ENCODE data around the gene STAG3. TPM values are rescaled to one million over a fixed set of nuclear protein-coding genes. Genes with fewer than 3 reads are reported as not detected.
"Not testable (repeated sequence)": the region's sequence is repeated elsewhere in the genome, so short reads cannot be mapped to it uniquely, and the experiment has no call there.

Gene STAG3, protein sequence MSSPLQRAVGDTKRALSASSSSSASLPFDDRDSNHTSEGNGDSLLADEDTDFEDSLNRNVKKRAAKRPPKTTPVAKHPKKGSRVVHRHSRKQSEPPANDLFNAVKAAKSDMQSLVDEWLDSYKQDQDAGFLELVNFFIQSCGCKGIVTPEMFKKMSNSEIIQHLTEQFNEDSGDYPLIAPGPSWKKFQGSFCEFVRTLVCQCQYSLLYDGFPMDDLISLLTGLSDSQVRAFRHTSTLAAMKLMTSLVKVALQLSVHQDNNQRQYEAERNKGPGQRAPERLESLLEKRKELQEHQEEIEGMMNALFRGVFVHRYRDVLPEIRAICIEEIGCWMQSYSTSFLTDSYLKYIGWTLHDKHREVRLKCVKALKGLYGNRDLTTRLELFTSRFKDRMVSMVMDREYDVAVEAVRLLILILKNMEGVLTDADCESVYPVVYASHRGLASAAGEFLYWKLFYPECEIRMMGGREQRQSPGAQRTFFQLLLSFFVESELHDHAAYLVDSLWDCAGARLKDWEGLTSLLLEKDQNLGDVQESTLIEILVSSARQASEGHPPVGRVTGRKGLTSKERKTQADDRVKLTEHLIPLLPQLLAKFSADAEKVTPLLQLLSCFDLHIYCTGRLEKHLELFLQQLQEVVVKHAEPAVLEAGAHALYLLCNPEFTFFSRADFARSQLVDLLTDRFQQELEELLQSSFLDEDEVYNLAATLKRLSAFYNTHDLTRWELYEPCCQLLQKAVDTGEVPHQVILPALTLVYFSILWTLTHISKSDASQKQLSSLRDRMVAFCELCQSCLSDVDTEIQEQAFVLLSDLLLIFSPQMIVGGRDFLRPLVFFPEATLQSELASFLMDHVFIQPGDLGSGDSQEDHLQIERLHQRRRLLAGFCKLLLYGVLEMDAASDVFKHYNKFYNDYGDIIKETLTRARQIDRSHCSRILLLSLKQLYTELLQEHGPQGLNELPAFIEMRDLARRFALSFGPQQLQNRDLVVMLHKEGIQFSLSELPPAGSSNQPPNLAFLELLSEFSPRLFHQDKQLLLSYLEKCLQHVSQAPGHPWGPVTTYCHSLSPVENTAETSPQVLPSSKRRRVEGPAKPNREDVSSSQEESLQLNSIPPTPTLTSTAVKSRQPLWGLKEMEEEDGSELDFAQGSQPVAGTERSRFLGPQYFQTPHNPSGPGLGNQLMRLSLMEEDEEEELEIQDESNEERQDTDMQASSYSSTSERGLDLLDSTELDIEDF
- 0.90 and 4.8 TPM in 2 replicates for total RNA-seq (ENCODE audit: low replicate concordance)

DNA sequence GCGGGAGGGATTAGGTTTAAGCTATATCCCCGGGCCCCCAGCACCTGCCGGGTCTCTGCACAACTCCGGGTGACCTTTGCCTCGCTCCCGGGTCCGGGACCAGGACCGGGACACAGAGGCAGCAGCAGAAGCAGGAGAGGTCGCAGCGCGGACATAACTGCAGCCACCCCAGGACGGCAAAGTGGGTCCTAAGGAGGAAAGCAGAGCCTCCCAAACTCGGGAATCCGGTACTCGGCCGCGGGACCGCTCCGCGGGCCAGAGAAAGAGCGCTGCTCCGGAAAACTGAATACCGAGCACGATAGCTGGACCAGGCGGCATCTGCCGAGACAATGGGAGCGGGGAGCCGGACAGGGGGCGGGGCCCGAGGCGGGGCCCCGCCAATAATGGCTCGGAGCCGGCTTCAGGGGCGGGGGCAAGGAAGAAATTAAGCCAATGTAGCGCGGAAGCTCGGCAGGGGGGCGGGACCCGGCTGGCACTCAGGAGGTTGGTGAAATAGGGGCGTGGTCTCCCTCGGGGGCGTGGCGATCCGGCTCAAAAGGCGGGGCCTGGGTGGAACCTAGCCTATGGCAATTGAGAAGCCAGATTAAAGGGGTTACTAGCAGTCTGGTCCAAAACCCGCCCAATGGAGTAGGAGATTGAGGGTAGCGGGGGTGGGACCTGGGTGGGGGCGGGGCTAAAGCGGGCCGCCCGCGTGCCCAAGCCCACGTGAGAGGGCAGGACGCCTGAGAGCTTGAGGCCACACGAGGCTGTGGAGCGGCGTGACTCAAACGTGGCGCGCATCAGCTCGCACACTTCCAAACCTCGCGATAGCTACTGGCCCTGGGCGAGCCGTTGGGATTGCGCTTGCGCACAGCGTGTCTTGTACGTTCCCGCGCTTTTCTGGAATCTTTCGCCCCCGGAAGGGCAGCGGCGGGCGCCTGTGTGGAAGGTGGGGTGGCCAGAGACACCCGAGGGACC is at the start of gene STAG3, which contains the start of gene GPC2:
Gene STAG3 (plus strand): TSS at position 874 of the 957 bp plus-strand sequence. CDS start 2,639 bp downstream, outside the sequence.
Gene GPC2 (minus strand): TSS at position 337 of the 957 bp plus-strand sequence. CDS start 182 bp downstream, at position 155.
- peak; percentile 96 for DNase-seq (ENCODE audit: low read depth)
- peak within 1 kb of the TSS; percentile 80 for H3K4me3 ChIP-seq (ENCODE audit: low read depth, low read length)
- no peak for TF ChIP-seq CTCF (IDR thresholded peaks at IDR 0.05; ENCODE audit: insufficient read depth, low read length)

GRCh38 chr7:100128637-100128963 is 49.1 kb upstream of the STAG3 start:
- H3K4me3 ChIP-seq (ENCODE audit: low read depth, low read length) = no peak overlapping the region
- no peak for TF ChIP-seq CTCF (IDR thresholded peaks at IDR 0.05; ENCODE audit: insufficient read depth, low read length)
- no peak for DNase-seq (ENCODE audit: low read depth)

DNA sequence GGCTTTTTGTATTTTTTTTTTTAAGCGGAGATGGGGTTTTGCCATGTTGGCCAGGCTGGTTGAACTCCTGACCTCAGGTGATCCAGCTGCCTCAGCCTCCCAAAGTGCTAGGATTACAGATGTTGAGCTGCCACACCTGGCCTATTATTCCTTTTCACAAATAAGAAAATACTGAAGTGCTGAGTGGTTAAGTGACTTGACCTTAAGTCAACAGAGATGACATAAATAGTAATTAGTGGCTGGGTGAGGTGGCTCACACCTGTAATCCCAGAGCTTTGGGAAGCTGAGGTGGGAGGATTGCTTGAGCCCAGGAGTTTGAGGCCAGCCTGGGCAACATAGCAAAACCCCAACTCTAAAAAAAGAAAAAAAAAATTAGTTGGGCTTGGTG is 47.5 kb upstream of the STAG3 start:
- H3K4me3 ChIP-seq (ENCODE audit: low read depth, low read length); DNase-seq (ENCODE audit: low read depth): not testable (repeated sequence)

DNA sequence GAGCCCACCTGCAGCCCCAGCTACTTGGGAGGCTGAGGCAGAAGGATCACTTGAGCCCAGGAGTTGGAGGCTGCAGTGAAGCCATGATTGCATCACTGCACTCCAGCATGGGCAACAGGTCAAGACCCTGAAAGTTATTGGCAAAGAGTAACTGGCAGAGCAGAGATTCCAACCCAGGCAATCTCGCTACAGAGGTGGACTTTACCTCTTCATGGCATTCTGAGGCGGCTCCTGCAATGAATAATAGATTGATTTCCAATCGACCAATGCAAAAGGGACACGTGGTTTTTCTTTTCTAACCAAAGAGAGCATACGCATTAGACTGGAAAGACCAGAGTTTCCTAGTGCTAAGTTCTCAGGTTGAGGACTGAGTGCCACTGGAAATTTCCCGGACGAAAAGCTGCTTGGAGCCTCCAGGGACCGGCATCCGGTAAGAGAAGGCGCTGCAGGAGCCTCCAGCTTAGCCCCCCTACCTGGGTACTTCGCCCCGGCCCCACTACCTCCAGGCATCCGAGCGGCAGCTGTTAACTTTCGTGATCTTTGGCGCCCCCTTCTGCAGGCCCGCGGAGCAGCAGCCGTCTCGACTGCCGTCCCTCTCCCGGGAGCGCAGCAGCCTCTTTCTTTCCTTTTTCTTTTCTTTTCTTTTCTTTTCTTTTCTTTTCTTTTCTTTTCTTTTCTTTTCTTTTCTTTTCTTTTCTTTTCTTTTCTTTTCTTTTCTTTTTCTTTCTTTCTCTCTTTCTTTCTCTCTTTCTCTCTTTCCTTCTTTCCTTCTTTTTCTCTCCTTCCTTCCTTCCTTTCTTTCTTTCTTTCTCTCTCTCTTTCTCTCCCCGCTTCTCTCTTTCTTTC is 46.9 kb upstream of the STAG3 start:
- H3K4me3 ChIP-seq (ENCODE audit: low read depth, low read length) = no peak overlapping the region
- peak; percentile 87 for TF ChIP-seq CTCF (IDR thresholded peaks at IDR 0.05; ENCODE audit: insufficient read depth, low read length)
- DNase-seq (ENCODE audit: low read depth) = peak; percentile 55

DNA sequence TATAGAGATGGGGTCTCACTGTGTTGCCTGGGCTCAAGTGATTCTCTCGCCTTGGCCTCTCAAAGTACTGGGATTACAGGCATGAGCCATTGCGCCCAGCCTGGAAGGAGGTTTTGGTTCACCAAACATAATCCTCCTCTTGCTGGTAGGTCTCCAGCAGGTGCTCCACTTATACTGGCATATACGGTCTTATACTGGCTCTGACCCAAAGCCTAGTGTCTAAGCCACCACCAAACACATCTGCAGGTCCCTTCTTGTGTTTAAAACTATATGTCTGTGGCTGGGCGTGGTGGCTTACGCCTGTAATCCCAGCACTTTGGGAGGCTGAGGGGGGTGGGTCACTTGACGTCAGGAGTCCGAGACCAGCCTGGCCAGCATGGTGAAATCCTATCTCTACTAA is 45.6 kb upstream of the STAG3 start:
- no peak overlapping the region for H3K4me3 ChIP-seq (ENCODE audit: low read depth, low read length)
- no peak for TF ChIP-seq CTCF (IDR thresholded peaks at IDR 0.05; ENCODE audit: insufficient read depth, low read length)
- DNase-seq (ENCODE audit: low read depth) = no peak

- peak; percentile 96 for TF ChIP-seq CTCF (IDR thresholded peaks at IDR 0.05; ENCODE audit: insufficient read depth, low read length)
- DNase-seq (ENCODE audit: low read depth) = peak; percentile 76
- H3K4me3 ChIP-seq (ENCODE audit: low read depth, low read length) = no peak overlapping the region
Observed at GRCh38 chr7:100132697-100133151, 45.0 kb upstream of the STAG3 start.
